GM12891 (cell line): ENCODE data around the gene PJA1.

Source experiments
- POLR2A ChIP-seq: IDR thresholded peaks from 2 replicates; pipeline ENCODE4 v1.6.1; 2011; ENCODE audit warnings: low read depth, low read length, control low read depth
- POLR2AphosphoS5 ChIP-seq: IDR thresholded peaks from 2 replicates; pipeline ENCODE4 v1.6.1; 2011; ENCODE audit warnings: low read depth, low read length, control low read depth

GRCh38 chrX:69127466-69127865 lies 37.8 kb downstream of the PJA1 start:
- no peak for TF ChIP-seq POLR2A
- TF ChIP-seq POLR2AphosphoS5, result no peak
